GM12873 (cell line): Measurements from ENCODE around the gene RAB5IF.

Experiments
- TF ChIP-seq, protein P1 (sequence below): IDR thresholded peaks from 2 replicates; pipeline ENCODE4 v1.5.1; 2012; ENCODE audit warnings: low read depth, mild to moderate bottlenecking, moderate library complexity, low read length, control low read depth; ENCODE audit not compliant: insufficient read depth; ENCODE audit errors: missing control alignments

RAB5IF gene, protein sequence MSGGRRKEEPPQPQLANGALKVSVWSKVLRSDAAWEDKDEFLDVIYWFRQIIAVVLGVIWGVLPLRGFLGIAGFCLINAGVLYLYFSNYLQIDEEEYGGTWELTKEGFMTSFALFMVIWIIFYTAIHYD

DNA sequence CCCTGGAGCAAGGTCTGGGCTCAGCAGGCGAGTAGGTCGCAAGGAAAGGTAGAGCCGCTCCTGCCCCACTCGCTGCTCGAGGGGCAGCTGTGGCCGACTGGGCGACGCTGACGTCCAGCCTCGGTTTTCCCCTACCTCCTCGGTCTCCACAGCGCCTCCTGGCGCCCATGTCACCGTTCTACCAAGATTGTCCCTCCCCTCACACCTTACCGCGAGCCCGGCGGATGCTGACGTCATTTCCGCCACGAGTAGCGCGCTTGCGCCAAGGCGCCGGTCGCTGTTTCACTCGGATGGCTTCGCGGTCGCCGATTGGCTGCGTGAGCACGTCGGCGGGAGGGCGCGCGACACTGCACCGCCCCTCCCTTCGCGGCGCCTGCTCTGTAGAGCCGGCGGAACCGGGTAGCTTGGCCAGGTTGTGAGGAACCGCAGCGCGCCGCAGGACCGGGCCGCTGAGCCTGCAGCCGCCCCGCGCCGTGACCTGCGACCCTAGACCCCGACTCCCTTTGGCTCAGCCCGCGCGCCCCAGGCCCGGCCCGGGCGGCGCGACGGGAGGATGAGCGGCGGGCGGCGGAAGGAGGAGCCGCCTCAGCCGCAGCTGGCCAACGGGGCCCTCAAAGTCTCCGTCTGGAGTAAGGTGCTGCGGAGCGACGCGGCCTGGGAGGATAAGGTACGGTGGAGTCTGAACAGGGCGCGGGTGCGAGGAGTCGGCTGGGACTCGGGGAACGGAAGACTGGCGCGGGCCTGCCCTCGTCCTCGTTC, at the start of gene RAB5IF:
Gene RAB5IF (plus strand): TSS at position 381 of the 759 bp plus-strand sequence. CDS start 173 bp downstream, at position 554.
- TF ChIP-seq, protein P1, sequence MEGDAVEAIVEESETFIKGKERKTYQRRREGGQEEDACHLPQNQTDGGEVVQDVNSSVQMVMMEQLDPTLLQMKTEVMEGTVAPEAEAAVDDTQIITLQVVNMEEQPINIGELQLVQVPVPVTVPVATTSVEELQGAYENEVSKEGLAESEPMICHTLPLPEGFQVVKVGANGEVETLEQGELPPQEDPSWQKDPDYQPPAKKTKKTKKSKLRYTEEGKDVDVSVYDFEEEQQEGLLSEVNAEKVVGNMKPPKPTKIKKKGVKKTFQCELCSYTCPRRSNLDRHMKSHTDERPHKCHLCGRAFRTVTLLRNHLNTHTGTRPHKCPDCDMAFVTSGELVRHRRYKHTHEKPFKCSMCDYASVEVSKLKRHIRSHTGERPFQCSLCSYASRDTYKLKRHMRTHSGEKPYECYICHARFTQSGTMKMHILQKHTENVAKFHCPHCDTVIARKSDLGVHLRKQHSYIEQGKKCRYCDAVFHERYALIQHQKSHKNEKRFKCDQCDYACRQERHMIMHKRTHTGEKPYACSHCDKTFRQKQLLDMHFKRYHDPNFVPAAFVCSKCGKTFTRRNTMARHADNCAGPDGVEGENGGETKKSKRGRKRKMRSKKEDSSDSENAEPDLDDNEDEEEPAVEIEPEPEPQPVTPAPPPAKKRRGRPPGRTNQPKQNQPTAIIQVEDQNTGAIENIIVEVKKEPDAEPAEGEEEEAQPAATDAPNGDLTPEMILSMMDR = peak; percentile 96

DNA sequence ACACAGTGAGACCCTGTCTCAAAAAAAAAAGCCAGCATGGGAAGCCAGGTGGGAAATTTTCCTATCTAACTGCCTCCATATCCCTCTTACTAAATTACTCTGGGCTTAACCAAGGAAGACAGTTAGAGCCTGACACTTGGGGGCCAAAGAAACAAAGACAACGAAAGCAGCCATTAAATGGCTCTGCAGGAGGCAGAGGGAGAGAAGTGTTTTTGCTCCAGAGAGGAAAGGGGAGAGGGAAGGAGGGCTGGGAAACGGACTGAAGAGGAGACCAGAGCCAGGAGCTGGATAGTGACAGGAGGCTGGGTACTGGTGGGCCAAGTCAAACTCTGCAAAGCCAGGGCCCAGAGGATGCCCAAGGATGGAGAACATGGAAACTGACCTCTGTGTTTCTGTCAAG, 42.9 kb upstream of the RAB5IF start:
- TF ChIP-seq, protein P1 = no peak

DNA sequence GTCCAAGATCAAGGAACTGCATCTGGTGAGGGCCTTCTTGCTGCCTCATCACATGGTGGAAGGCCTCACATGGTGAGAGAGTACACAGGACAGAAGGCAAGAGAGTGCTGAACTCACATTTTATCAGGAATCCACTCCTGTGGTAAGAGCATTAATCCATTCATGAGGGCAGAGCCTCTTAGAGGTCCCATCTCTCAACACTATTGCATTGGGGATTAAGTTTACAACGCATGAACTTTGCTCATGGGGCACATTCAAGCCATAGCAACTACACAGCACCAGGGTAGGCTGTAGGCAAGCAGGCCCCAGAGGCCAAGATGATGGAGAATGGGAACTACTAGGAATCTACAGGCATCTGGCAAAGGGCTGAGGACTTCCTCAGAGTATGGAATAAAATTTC, 42.2 kb upstream of the RAB5IF start:
- TF ChIP-seq, protein P1 = no peak

DNA sequence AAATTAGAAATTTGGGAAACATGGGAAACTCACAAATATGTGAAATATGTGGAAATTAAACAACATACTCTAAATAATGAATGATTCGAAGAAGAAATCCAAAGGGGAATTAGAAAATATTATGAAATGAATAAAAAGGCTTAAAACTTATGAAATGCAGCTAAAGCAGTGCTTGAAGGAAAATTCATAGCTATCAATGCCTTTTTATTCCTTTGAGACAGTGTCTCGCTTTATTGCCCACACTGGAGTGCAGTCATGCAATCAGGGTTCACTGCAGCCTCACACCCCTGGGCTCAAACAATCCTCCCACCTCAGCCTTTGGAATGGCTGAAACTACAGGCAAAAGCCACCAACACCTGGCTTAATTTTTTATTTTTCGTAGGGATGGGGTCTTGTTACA, 40.1 kb upstream of the RAB5IF start:
- TF ChIP-seq, protein P1 = no peak

DNA sequence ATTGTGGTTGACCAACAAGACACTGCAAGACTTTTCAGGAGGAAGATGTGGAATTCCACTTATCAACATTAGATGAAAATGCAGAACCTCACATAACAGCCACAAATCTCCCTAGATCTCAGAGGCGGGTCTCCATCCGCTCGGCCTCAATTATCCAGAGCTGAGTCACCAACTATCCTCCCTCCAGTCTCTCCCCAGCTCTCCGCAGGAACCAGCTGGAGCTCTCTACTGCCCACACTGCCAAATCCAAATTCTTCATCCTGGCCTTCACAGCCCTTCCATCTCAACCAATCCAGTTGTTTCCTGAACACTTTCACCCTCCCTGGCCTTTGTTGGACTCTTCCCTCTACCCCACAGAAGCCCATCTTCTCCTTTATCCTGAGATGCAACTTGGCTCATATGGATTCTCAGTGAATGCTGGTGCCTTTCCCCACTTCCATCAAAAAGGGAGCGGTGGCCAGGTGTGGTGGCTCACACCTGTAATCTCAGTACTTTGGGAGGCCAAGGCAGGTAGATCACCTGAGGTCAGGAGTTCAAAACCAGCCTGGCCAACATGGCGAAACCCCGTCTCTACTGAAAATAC, 35.6 kb upstream of the RAB5IF start:
- TF ChIP-seq, protein P1 = no peak

DNA sequence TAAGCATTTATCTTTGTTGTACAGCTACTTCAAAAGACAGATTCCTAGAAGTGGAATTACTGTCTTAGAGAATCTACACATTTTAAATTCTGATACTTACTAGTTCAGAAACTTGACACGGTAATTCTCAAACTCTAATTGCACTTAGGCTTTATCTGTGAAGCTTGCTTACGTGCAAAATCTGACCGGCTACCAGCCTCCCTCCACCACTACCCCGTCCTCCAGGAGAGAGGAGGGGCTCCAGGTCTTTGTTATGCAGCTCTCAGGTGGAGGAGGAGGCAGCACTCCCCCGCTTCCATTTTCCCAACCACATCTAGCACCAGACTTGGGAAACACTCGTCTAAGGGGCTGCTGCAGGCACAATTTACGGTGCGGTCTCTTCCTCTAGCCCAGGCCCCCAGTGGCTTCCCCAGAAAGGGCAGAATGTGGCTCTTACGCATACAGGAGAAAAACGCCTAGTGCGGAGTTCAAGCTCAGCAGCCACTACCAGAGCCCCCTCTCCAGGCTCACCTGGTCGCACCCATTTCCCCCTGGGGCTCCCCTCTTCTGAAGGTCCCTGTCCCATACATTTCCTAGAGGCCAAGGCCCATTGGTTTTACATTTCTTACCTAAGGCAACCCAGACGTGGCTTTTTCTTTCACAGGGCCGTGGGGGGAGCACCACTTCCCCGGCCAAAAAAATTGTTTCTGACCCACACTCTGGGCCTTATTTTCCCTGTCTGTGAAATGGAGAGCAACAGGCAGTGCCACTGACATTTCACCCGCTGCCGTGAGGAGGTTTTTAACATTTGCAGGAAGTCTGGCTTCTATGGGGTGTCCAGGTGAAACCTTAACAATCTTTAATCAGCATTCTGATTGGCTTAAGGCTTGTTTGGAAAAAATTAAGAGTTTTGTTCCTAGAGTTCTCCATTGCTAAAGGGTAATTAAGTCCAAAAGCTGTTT, 33.7 kb upstream of the RAB5IF start:
- TF ChIP-seq, protein P1 = no peak
